Fibroblast of pulmonary artery (primary cell): ENCODE results near the gene HECTD2.
"Not testable (repeated sequence)": the region's sequence is repeated elsewhere in the genome, so short reads cannot be mapped to it uniquely, and the experiment has no call there.

Source experiments
- DNase-seq: peaks from one replicate; pipeline ENCODE4 v3.0.0-alpha.2; 2010; ENCODE audit warnings: low read depth
- H3K4me3 ChIP-seq: replicated peaks from 2 replicates; pipeline ENCODE4 v1.5.1; 2011; ENCODE audit warnings: low read depth, mild to moderate bottlenecking, control low read depth, low read length, moderate library complexity
- CTCF ChIP-seq: IDR thresholded peaks from 2 replicates; pipeline ENCODE4 v1.5.1; 2011; ENCODE audit warnings: mild to moderate bottlenecking, control low read depth, low read length, inconsistent platforms; ENCODE audit errors: missing control alignments

The HECTD2 gene

GRCh38 chr10:91374052-91374451 is 36.1 kb upstream of the HECTD2 start:
- DNase-seq = no peak
- H3K4me3 ChIP-seq = no peak overlapping the region
- TF ChIP-seq CTCF = no peak

- DNase-seq = peak; percentile 59
- TF ChIP-seq CTCF = no peak
- H3K4me3 ChIP-seq = no peak overlapping the region
These were observed 32.1 kb upstream of the HECTD2 start for GRCh38 chr10:91378061-91378460.

- no peak overlapping the region for H3K4me3 ChIP-seq
- no peak for TF ChIP-seq CTCF
- no peak for DNase-seq
These were observed 29.3 kb upstream of the HECTD2 start for GRCh38 chr10:91380873-91381256.

- TF ChIP-seq CTCF = no peak
- peak; percentile 29 for DNase-seq
- no peak overlapping the region for H3K4me3 ChIP-seq
These were observed 28.8 kb upstream of the HECTD2 start for GRCh38 chr10:91381257-91381891.

- TF ChIP-seq CTCF = no peak
- H3K4me3 ChIP-seq = no peak overlapping the region
- DNase-seq = no peak
These were observed 24.6 kb upstream of the HECTD2 start for GRCh38 chr10:91385306-91386085.

DNA sequence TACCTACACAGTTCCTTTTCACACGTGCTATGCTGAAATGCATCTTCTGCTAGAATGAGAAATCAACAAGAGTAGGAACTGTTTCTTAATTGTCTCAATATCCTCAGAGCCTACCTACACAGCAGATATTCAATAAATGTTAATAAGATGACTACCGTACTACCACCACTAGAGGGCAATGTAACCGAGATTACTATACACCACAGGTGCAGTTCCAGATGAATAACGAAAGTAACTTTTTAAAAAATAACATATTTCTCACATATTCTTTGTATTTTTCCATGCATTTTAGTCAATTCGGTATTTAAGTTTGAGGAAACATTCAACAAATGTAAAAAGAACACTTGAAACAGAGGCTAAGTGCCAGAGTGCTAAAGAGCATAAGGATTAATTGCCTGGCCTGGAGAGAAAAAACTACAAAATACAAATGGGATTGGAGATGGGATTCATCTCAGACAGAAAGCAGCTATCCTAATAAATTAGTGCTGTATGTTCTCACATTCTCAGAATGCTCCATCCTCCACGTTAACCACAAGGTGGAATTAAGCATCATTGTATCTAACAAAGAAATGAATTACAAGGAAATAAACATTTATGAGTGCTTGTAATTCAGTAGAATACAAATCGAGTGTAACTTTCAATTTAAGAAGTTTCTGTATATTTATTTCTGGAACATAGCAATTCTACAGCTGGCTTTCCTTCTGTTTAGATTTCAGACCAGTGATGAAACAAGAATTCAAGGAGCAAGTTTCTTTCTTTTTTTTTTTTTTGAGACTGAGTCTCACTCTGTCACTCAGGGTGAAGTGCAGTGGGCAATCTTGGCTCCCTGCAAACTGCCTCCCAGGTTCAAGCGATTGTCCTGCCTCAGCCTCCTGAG is 20.3 kb upstream of the HECTD2 start:
- DNase-seq = peak; percentile 80
- no peak overlapping the region for H3K4me3 ChIP-seq
- TF ChIP-seq CTCF = peak; percentile 56

GRCh38 chr10:91390513-91390825 is 19.7 kb upstream of the HECTD2 start:
- DNase-seq, H3K4me3 ChIP-seq: not testable (repeated sequence)
